Pulmonary artery endothelial cell (primary cell): Measurements from ENCODE around the gene TATDN2. TPM values are rescaled to one million over a fixed set of nuclear protein-coding genes. Genes with fewer than 3 reads are reported as not detected.
"Not testable (repeated sequence)": the region's sequence is repeated elsewhere in the genome, so short reads cannot be mapped to it uniquely, and the experiment has no call there.

Source experiments
- DNase-seq: peaks from one replicate; pipeline ENCODE4 v3.0.0-alpha.2; 2011; ENCODE audit warnings: low read depth, low spot score
- total RNA-seq: library from RNA; depleted of rRNA; stranded (reverse); fragments of >200 nt; gene quantifications from 2 replicates; pipeline ENCODE4 v1.2.3, GENCODE V29; 2014

TATDN2 gene
- total RNA-seq, 1 donor from 2014 or later, result 13.5 TPM

DNA sequence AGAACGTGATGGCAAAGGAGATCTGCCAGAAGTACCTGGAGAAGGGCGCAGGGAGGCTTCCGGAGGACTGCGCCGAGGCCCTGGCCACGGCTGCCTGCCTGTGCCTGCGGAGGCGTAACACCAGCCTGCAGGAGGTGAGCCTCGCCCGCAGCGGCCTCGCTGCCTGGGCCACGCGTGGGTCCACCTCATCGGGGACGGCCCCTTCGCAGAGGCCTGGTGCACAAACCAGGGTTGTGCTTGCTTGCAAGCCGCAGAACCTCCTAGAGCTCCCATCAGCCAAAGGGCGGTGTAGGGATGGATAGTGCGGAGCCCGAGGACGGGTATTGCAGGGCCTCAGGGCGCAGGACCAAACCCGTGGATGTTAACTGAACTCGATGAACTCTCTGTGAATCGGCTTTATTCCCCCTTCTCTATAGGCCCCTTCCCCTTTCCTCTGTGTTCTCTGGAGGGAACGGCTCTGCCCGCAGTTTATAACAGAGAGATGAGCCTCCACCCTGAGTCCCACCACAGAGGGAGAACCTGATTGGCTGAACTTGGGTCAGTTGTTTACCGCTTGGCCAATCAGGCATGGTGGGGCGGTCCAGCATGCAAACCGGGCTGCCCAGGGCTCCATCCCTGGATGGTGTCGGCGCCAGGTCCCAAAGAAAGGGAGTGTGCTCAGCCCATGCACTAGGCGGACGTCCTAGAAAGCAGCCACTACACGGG lies 13.6 kb upstream of the TATDN2 start:
- DNase-seq, result no peak

DNA sequence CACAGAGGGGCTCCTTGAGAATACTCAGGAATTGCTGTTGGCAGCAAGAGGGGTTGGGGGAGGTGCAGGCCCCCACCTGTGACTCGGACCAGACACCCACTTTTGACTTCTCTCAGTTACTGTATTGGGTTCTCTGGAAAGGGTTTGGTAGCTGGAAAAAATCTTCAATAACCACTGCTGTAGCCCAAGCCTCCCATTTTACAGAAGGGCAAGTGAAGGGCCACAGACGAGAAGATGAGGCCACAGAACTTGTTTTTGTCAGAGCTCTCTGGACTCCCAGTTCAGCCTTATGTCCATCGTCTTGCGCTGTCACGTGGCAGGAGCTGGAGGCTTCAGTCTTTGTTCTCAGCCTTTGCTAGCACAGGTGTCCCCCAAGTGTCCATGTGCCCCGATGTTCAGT lies 12.7 kb upstream of the TATDN2 start:
- no peak for DNase-seq

DNA sequence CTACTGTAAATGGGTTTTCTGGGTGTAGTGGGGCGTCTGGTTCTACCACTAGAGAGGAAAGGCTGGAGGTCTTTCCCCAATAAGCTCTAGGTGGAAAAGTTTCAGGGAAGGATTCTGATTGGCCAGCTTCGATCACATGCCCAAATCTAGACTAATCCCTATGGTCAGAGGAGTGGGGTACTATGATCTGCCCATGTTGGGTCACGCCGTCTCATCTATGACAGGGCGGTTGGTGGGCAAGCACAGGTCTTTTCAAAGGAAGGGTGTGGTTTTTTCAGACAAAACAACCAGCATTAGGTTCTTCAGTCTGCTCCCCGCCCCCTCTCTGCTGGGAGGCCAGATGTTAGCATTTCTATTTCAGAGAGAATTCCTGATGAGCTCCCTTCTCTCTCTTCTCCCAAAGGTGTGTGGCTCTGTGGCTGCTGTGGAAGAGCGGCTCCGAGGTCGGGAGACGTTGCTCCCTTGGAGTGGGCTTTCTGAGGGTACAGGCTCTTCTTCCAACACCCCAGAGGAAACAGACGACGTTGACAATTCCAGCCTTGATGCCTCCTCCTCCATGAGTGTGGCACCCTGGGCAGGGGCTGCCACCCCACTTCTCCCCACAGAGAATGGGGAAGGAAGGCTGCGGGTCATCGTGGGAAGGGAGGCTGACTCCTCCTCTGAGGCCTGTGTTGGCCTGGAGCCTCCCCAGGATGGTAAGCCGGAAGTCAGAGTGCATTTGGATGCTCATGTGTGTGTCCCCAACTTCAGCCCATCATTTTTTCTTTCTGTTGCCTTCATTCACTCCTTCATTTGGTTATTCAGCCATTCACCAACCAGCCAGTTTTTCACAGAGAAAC lies 9.7 kb upstream of the TATDN2 start:
- DNase-seq, result no peak

DNA sequence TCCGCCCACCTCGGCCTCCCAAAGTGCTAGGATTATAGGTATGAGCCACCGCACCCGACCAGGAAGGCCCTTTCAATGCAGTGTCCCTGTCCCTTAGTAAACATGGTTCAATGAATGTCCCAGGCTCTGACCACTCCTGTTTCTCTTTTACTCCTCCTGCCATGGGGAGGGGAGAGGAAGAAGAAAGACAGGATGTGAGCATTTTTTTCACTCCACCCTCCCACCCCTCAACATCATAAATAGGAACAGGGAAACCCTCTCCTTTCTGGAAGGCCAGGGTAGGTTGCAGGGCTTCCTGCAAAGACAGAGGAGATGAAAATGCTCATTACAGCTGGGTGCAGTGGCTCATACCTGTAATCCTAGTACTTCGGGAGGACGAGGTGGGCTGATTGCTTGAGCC lies 7.5 kb upstream of the TATDN2 start:
- DNase-seq, result no peak

DNA sequence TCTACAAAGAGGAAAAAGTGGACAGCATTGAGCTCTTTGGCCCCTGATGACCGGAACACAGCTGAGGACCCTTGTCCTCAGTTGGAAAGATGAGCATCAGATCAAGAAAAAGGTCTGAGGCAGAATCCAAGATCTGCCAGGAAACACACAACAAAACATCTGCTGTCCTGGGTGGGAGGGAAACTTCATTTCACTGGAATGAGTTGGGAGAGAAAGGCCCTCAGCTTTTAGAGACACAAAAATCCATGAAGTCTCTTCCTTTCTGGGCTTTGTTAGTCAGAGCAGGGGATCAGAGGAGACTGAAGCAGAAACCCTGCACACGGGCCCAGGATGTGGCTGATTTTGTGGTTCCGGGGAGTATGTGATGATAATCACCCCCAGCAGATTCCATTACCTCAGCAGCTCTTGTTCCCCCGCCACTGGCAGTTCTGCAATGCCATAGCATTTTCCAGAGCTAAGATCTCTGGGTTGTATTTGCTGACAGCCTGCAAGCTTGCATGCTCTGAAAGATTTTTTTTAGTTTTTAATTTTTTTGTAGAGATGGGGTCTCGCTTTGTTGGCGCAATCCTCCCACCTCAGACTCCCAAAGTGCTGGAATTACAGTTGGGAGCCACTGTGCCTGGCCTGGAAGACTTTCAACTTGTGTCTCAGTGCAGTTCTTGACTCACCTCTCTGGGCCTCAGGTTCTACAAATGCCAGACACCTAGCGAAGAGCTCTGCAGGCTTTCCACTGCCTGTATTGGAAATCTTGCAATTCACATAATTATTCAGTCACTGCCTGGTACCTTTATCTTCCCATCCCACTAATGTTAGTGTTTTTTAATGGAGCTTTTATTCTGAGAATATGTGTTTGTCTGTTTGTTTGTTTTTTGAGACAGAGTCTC lies 5.8 kb upstream of the TATDN2 start:
- no peak for DNase-seq

DNA sequence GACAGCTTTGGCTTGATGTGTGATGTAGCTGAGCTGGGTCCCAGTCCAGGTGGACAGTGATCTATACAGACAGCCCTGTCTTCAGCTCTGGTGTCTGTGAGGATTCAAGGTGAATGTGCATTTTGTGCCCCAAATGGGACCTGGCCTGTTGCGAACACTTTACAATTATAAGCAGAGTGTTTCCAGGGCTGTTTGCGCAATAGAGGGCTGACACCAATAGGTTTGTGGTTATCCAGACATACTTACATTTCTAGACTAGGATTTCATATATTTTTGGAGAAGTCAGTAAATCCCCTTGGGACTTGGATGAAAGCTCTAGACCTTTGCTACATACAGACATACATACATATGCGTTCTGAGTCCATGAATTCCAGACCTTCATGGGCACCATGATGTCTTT lies 4.2 kb upstream of the TATDN2 start:
- no peak for DNase-seq

DNA sequence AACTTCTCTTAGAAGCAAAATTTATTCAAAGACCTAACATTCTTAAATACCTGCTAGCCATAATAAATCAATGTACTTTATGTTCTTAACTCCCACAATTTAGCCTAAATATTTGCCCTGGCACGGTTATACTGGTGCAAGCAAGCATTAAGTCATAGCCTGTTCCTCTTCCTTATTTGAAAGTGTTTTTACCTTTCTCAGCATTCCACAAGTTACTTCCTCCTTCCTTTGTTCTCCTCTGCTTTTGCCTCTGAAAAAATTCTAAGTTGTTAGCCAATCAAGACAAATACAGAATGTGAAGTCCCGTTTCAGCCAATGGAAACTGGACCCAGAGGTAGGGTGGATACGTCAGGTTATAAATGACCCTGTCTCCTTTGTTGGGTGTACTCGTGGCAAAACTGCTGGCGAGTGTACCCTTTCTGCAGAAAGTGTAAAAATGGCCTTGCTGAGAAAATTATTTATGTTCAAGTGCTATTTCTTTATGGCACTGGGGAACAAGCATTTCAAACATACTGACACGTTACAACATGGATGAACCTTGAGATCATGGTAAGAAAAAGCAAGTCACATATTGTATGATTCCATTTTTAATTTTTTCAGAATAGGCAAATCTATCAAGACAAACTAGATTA lies 3.1 kb upstream of the TATDN2 start:
- no peak for DNase-seq

DNA sequence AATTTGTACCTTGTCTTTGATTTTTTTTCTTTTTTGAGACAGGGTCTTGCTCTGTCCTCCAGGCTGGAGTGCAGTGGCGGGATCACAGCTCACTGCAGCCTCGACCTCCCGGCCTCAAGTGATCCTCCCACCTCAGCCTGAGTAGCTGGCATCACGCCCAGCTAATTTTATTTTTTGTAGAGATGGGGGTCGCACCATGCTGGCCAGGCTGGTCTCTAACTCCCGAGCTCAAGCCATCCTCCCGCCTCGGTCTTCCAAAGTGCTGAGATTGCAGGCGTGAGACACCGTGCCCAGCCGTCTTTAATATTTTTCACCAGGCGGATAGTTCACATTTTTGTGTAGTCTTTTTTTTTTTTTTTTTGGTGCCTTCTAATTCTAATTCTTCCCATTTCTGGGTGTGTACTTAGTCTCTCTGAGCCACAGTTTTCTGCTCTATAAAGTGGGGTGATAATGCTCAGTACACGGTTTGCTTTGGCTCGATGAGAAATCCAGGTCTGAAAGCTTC lies 528 bp upstream of the TATDN2 start:
- DNase-seq, result no peak

DNA sequence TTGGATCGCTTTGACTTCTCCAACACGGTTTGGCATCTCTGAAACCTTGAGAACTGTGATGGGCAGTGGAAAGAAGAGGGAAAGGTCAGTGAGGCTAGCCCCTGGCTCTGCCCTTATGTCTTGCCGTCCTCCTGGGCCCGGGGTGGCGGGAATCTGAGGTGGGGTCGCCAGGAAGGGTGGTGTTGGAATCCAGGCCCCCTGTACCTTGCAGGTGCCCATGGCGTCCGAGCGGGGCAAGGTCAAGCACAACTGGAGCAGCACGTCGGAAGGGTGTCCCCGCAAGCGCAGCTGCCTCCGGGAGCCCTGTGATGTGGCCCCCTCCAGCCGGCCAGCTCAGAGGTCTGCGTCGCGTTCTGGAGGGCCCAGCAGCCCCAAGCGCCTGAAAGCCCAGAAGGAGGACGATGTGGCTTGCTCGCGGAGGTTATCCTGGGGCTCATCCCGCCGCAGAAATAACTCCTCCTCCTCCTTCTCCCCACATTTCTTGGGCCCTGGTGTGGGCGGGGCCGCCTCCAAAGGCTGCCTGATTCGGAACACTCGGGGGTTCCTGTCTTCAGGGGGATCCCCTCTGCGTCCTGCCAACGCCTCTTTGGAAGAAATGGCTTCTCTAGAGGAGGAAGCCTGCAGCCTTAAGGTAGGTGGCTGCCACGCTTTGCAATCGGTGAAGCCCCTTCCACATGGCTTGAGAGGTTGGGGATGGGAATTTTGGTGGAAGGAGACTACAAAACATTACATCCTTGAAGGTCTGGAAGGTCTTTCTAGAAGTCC lies 907 bp downstream of the TATDN2 start:
- DNase-seq, result no peak

DNA sequence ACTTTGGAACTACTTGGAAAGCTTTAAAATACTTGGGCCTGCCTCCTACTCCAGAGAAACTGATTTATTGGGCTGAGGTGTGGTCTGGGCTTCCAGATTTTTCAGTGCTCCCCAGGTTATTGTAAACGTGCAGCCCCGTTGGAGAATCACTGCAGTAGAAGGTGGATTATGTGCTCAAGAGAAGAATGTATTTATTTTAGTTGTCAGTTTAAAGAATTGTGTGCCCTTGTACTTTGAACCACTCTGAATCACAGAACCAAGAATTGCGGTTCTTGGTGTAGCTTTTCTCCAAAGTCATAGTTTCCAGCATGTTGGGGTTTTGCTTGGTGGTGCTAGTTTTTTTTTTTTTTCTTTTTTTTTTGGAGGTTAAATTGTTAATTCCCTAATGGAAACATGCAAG lies 1.6 kb downstream of the TATDN2 start:
- DNase-seq, result no peak

DNA sequence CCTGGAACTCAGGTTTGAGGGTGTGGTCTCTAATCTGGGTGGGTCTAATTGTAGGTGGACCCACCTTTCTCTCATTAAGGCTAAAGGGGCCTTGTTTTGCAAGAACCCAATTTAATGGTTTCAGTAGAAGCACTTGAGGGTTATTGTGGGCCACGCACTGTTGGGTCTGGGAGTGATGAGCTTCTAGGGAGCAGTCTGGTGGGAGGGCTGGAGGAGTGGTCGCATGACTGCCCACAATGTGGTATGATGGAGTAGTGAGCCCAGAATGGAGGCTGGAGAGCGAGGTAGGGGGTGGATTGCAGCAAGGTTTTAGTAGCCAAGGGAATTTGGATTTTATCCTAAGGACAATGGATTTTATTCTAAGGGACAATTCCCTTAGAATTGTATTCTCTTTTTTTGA lies 2.7 kb downstream of the TATDN2 start:
- no peak for DNase-seq

DNA sequence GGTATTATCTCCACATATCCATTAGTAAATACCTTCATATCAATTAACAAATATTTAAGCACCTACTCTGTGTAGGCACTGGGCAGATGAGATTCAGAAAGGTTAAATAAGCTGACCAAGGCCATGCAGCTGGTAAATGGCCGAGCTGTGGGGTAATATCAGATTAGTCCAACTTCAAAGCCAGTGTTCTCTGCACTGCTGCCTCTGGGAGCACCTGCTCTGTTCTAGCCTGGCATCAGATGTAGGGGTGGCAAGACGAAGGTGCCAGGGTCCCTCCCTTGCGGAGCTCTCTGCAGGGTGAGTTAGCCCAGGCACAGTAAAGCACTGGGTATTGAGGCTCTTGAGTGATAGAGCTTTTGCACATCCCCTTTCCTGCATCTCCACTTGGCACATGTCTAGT lies 5.5 kb downstream of the TATDN2 start:
- DNase-seq, result no peak

DNA sequence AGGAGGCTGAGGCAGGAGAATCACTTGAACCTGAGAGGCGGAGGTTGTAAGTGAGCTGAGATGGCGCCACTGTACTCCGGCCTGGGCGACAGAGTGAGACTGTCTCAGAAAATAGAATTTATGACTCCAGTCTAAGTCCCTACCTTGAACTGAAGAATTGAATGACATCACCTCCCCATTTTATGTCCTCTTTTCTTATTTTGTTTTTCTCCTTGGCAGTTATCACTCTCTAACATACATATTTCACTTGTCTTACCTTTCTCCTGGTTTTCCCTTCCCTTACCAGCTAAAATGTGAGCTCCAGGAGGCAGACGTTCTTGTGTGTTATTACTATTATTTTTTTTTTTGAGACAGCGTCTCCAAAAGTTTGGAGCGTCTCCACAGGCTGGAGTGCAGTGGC lies 7.6 kb downstream of the TATDN2 start:
- DNase-seq, result no peak

DNA sequence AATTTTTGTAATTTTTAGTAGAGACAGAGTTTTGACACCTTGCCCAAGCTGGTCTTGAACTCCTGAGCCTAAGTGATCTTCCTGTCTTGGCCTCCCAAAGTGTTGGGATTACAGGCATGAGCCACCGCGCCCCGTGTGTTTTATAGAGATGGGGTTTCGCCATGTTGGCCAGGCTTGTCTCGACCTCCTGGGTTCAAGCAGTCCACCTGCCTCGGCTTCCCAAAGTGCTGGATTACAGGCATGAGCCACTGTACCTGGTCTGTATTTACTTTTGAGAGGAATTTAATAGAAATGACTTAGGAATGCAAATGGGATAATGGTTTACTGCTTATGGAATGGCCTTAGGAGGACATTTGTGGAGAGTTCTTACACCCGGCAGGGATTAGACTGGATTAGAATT lies 10.8 kb downstream of the TATDN2 start:
- no peak for DNase-seq

DNA sequence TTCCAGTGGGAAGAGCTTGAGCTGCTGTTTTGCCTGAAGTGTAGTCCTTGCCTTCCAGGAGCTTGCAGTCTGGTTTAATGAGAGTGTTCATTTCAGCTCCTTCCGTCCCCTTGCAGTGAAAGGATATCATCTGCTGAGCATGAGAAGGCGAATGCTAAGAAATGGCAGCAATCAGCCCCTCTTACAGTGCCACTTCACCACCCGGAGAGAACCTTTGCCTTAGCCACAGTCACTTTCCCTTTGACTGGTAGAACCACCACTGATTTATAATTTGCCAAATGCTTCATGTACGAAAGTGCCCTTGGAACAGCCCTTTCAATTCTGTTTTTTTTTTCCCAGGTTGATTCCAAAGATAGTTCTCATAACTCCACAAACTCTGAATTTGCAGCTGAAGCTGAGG lies 11.5 kb downstream of the TATDN2 start:
- no peak for DNase-seq

DNA sequence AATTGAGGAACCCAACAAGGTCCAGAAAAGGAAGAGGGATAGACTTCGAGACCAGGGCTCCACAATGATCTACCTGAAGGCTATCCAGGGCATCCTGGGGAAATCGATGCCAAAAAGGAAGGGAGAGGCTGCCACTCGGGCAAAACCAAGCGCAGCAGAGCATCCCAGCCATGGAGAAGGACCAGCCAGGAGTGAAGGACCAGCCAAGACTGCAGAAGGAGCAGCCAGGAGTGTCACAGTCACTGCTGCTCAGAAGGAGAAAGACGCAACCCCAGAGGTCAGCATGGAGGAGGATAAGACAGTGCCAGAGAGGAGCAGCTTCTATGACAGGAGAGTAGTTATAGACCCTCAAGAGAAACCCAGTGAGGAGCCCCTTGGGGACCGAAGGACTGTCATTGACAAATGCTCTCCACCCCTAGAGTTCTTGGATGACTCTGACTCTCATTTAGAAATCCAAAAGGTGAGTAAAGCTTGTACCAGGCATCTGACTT lies 12.0 kb downstream of the TATDN2 start:
- no peak for DNase-seq

DNA sequence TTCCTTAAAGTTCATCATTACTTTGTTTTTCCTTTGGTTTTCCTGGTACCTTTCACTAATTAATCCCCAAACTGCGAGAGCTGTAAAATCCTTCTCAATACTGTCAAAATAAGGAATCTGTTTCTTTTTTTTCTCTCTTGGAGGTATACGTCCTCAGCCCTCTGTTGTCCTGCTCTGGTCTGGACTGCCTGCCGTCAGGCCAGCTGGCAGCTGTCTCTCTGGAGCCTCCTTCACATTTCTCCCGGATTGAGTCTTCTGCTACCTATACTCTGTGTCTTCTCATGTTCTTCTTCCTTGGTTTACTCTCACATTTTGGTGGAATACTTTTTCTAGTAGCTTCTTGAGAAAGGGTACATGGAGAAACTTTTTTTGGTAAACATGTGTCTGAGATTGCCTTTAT lies 13.8 kb downstream of the TATDN2 start:
- DNase-seq, result no peak

DNA sequence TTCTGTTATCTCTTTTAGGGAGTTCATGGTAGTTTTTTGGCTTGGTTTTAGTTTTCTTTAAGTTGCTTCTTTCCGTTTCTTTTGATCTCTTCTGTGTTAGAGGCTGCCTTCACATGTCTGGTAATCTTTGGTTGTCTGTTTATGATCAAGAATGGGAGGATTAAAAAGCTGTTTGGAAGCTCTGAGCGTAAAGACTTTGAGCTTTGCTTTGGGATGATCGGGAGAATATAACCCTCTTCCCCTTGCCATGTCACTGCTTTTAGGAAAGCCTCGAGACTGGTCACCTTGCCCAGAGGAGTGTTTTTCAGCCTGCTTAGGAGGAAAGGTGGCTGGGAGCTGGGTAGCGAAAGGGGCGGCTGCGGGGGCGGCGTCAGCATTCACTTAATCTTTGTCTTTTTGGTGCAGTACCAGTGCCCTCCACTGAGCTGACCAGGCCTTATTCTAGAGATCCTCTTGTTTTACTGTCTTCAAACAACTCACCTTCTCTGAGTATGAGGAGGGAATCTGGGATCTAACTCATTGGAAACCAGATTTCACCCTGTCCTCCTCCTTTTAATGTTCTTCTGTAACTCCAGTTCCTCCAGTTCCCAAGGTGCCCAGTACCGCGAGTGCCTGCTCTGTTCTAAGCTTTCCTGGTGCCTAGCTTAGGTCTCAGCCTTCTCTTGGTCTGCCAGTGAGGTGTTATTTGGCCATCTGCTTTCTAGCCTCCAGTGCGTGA lies 15.5 kb downstream of the TATDN2 start:
- DNase-seq, result no peak

DNA sequence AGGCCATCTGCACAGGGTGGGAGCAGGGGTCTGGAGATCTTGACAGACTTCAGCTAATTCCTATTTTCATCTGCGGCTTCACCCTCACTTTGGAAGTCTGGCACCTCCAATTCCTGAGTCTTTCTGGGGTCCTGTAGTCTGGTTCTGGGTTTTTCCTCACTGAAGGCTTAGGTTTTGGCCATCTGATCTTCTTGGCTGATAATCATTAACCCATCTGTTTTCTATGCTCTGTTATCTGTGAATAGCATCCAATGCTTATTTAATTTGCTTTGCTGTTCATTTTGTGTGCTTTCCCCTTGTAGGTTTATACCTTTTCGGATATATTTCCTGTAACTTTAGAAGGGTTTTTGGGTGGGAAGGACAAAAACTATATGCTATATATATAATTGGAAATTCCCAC lies 17.6 kb downstream of the TATDN2 start:
- no peak for DNase-seq

DNA sequence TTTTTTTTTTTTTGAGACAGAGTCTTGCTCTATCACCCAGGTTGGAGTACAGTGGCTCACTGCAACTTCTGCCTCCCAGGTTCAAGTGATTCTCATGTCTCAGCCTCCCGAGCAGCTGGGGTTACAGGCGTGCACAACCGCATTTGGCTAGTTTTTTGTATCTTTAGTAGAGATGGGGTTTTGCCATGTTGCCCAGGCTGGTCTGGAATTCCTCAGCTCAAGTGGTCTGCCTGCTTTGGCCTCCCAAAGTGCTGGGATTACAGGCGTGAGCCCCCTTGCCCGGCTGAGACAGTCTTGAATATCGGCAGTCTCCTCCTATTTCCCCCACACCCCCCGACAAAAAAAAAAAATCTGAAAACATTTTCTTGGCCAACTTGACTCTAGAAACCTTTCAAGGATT lies 18.7 kb downstream of the TATDN2 start:
- DNase-seq, result not testable (repeated sequence)
